Right hindlimb (tissue), 1 donor: ENCODE data around the gene TOMM7.

Experiments
- DNase-seq: peaks from one replicate; pipeline ENCODE4 v3.0.0-alpha.2; 2018

Gene TOMM7

GRCh38 chr7:22822486-22823141 is at the start of gene TOMM7:
TSS of gene TOMM7 (minus strand) at chr7:22822849. CDS start at chr7:22822779, 70 bp downstream.
- DNase-seq: peak; percentile 96

- DNase-seq: no peak
Observed at GRCh38 chr7:22872096-22872807, 49.6 kb upstream of the TOMM7 start.

DNA sequence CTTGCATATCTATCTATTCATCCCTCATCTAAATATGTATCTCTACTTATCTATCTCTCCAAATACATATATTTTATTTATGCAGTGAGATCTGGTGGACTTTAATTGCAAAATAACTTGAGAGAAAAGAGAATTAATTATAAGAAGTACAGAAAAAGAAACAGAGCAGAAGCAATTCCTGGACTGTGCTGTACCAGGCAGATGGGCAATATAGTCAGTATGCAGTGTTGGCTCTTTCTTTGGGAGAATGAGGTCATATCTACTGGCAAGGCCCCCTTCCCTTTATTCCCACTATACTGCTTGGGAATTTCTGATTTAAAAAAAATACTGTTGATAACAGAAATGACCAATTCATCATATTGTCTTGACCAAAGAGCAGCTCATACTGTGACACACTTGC is 49.0 kb upstream of the TOMM7 start:
- DNase-seq: no peak

DNA sequence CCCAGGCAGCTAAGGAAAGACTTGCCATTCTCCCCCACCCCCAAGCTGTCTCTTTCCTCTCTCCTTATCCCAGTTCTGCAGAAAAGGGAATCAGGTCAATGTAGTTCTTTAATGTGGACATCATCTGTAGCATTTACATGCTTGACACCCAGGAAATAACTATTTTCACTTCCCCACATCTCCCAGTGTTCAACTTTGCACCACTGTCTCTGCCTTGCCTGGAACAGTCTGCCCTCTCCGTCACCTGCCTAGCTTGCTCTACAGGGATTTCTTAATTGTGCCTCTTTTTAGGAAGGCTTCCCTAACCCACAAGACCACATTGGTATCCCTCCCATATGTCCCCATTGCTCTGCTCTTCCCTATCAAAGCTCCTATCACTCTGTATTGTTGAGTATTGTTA is 45.9 kb upstream of the TOMM7 start:
- DNase-seq: no peak

GRCh38 chr7:22867589-22867988 is 44.9 kb upstream of the TOMM7 start:
- no peak for DNase-seq

GRCh38 chr7:22867003-22867402 is 44.4 kb upstream of the TOMM7 start:
- DNase-seq: no peak

DNA sequence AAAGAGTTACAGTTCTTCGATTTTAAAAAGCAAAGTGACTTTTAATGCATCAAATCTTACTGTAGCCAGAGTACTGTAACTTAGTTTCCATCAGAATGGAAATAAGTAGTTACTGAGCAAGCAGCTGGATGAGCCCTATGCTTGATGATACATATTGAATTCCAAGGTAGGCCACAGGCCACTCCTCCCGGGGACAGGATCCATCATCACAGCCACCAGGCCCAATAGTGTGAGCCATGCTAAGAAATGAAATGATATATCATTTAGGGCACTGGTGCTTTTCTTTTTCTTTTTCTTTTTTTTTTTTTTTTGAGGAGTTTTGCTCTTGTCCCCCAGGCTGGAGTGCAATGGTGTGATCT is 42.9 kb upstream of the TOMM7 start:
- no peak for DNase-seq

- DNase-seq: no peak
Observed at GRCh38 chr7:22864855-22865601, 42.4 kb upstream of the TOMM7 start.

DNA sequence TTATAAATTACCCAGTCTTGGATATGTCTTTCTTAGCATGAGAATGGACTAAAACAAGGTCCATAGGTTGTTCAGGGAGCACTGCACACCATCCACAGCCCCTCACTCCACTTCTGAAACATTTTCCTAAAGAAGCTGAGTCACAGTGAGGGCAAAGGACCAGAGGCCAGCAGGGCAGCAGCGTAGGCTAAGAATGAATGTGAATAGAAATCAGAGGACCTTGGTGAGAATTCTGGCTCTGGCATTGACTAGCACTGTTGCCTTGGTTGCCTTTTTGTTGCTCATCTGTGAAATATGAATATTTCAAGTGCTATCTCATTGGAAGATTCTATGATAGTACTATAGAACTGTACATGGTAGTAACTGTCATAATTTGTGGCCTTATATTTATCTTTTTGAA is 41.7 kb upstream of the TOMM7 start:
- no peak for DNase-seq

DNA sequence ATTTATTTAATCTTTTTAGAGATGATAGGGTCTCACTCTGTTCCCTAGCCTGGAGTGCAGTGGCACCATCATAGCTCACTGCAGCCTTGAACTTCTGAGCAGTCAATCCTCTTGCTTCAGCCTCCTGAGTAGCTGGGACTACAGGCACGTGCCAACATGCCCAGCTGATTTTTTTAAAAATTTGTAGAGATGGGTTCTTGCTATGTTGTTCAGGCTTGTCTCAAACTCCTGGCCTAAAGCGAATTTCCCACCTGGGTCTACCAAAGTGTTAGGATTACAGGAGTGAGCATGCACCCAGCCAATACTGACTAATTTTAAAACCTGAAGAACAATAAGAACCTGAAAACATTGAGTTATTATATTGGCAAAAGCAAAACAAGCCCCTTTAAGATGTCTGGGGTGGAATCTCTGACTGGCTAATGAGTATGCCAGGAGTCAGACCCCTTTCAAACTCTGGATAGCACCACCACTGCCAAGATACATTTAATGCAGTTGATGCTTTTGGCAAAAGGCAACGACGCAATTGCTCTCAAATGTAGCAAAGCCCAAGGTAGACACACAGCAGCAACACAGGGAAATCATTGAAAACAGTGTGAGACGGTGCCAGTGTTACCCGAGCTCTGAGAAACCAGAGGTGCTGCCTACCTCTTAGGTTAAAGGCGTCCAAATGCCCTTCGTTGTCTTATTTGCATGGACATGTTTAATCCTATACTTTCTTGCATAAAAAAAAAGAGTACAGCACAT is 40.7 kb upstream of the TOMM7 start:
- DNase-seq: no peak

DNA sequence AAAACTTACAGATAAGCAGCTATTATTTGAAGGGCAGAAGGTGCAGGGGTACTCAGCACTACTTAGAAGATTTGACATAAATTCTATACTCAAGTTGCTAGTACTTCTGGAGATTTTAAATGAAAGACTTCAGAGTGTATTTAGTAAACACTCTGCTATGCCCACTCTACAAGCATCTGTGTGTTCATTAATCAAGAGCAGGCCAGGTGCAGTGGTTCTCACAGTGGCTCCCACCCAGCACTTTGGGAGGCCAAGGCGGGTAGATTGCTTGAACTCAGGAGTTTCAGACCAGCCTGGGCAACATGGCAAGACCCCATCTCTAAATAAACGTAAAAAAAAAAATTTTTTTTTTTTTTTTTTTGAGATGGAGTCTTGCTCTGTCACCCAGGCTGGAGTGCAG is 38.9 kb upstream of the TOMM7 start:
- DNase-seq: no peak

DNA sequence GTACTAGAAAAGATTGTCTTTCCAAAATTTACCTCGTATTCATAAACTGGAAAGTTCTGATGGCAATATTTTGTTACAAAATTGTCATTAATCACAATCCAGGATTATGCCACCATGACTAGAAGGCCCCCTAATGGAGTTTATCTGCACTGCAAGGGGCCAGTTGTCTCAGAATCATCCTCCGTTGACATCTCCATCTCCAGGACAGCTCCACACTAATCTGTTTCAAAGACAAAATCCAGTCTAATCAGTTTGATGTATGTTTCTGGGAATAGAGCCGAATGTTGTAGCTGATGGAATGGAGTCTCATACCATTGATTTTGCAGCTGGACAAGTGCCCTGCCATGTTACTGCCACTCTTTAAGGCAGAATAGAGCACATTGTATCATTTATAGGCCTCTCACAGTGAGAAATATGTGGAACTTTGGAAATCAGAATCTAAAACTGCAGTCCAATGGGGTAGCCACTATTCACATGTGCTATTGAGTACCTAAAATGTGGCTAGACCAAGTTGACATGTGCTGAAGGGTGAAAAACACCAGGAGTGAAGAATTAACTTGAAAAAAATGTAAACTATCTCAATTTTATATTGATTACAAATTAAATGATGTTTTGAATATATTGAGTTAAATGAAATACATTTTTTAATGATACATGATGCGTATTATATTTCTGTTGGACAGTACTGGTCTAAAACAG is 38.3 kb upstream of the TOMM7 start:
- DNase-seq: no peak

DNA sequence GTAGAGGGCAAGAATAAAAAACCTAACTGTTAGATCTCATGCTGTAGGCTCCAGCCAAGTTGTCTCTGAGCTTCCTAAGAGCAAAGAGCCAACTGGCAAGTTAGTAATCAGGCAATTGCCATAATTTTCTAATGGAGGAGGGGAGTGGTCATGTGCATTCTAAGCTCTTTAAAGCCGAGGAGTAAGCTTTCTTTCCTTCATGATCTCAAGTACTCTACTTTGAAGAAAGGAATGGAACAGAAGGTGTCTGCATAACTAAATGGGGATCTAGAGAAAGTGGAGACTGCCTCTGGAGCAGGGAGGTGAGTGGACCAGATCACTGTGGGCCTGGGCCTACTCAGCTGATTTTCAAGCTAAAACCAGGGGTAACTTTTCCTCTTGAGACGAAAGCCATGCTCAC is 37.7 kb upstream of the TOMM7 start:
- no peak for DNase-seq

- no peak for DNase-seq
Observed at GRCh38 chr7:22859641-22860290, 37.1 kb upstream of the TOMM7 start.

DNA sequence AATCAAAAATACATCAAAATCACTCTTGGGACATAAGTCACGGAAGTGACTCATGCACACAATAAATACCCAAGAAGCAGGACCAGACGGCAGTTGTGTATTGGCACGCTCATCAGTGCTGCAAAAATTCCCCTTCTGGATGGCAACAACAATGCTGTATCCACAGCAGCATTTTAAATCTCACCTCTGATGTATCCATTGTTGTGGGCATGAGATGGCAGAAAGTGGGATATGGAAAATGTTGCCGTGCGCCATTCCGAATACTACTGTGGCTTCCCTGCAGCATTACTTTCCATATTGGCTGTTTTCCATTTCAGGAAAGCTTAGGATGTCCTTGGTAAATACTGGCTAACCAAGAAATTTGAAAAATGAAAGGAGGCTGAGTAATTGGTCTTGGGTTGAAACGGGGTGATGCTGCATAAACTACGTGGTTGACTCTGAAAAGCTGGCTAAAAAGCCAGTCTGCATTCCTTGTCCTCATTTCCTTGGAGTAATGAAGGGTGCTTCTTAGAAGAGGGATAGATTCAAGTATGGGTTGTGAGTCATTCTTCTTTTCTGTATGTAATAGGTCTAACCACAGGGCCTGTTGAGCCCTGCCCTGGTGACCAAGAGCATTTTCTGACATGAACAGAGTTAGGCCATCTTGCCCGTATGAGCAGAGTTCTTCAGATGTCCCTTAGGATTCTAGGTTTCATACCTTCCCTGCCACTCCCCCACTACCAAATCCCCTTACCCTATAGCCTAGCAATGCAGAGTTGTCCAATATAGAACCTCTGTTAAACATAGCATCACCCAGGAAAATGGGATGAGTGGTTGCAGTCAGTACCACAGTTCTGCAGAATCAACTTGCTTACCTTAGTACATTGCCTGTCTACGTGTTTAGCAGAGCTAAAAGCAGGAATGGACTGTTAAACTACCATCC is 36.3 kb upstream of the TOMM7 start:
- no peak for DNase-seq

GRCh38 chr7:22858274-22858639 is 35.6 kb upstream of the TOMM7 start:
- DNase-seq: no peak

DNA sequence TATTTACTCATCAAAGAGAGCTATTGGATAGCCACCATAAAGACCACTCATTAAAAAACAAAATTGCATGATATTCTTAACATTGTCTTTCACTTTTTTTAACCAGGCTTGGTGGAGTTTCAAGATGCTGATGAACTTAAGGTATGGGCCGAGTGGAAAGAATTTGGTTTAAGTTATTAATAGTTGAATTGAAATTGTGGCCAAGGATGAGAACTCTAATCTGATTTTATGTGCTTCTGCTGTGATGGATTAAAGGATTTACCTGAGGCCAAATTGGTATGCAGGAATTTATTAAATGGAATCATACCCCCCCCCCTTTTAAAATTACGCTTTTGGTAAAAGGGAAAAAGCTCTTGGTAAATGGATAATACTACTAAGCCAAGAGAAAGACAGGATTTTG is 33.8 kb upstream of the TOMM7 start:
- no peak for DNase-seq

GRCh38 chr7:22855049-22855392 is 32.4 kb upstream of the TOMM7 start:
- DNase-seq: no peak

- DNase-seq: peak; percentile 93
Observed at GRCh38 chr7:22854158-22855048, 31.8 kb upstream of the TOMM7 start.

DNA sequence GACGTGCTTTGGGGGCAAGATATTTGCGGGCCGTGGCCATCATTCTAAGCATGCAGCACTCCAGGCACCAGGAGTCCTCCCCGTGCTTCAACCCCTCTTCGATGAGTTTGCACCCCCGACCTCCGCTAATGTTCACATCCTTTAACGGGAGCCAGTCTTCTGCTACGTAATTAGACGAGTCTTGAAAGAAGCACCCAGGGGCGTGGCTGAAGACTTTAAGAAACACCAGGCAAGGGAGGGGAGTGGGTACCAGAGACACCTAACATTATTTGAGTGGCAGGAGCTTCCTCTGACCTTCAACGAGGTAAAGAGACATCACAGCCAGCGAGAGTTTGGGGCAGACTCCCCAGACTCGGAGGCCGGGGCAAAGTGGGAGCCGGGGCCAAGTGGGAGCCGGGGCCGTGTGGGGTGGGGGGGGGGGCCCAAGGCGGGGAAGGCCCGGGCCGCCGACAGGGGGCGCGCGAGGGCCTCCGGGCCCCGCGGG is 31.1 kb upstream of the TOMM7 start:
- no peak for DNase-seq
